HepG2 (cell line): ENCODE data around the gene FBXO24. TPM values are rescaled to one million over a fixed set of nuclear protein-coding genes. Genes with fewer than 3 reads are reported as not detected.

Experiments
- ATAC-seq: fragments of 200-7000 bp; cut with Tn5 transposase; 3 replicates; pipeline ENCODE4 v1.9.1; 2020; ENCODE audit warnings: mild to moderate bottlenecking, moderate library complexity
- BruUV-seq: library from RNA; stranded (reverse); fragments of 400-500 nt; replicated peaks from 2 replicates; lab custom pipeline; 2021; lab: Mats Ljungman, UMichigan
- CTCF ChIA-PET: fragments of 300-600 bp; formaldehyde crosslinking; extraction: SDS; loops from one replicate; lab custom pipeline; 2021; ENCODE audit warnings: low total read pairs, inconsistent platforms, low intra/inter-chr PET ratio; lab: Yijun Ruan, JAX
- POLR2A ChIA-PET: fragments of 350-600 bp; sonication (Branson Sonifier 250); formaldehyde crosslinking; loops from one replicate; lab custom pipeline; 2020; ENCODE audit warnings: antibody characterized with exemption, inconsistent platforms; lab: Yijun Ruan, JAX
- DNase-seq: peaks from one replicate; pipeline ENCODE4 v3.0.0-alpha.2; 2015; ENCODE audit warnings: low spot score
- FAIRE-seq: peaks from 3 replicates; lab custom pipeline; 2011; peaks lifted over from hg19 to GRCh38; lab: Jason Lieb, UNC
- H2AFZ ChIP-seq: one replicate; pipeline ENCODE4 v1.6.1; 2011; ENCODE audit warnings: low read length, inconsistent platforms
- H3K27ac ChIP-seq: fragments of 300-600 bp; 3 replicates; pipeline ENCODE4 v1.8.0; 2011; ENCODE audit warnings: mixed run types, mild to moderate bottlenecking, mixed read lengths, low read length, inconsistent platforms; ENCODE audit not compliant: insufficient read depth; ENCODE audit errors: extremely low read length
- H3K27me3 ChIP-seq, 2 experiments: fragments of 200-600 bp in 1 of 2; 2 replicates in 1 of 2; 3 replicates in 1 of 2; pipeline versions ENCODE4 v1.6.0 to v1.8.0; 2011; ENCODE audit warnings: low read length in 2 of 2, mild to moderate bottlenecking in 2 of 2, moderate library complexity in 2 of 2, inconsistent platforms in 1 of 2; ENCODE audit not compliant: insufficient read depth in 2 of 2, control insufficient read depth in 1 of 2
- H3K36me3 ChIP-seq, 2 experiments: fragments of 200-600 bp in 1 of 2; replicated peaks in 1 of 2; 2 replicates in 1 of 2; 3 replicates in 1 of 2; pipeline versions ENCODE4 v1.5.1 to v1.8.0; 2011; ENCODE audit warnings: low read length in 2 of 2, inconsistent platforms in 1 of 2; ENCODE audit not compliant: insufficient read depth in 2 of 2, control insufficient read depth in 1 of 2
- H3K4me1 ChIP-seq: 2 replicates; pipeline ENCODE4 v1.5.1; 2012; ENCODE audit warnings: low read length, inconsistent platforms; ENCODE audit not compliant: insufficient read depth
- H3K4me2 ChIP-seq: 2 replicates; pipeline ENCODE4 v1.6.0; 2011; ENCODE audit warnings: low read depth, low read length, inconsistent platforms
- H3K4me3 ChIP-seq, 3 experiments: fragments of 200-600 bp in 1 of 3; sonication (generic), shearing (Covaris generic) in 1 of 3; replicated peaks in 1 of 3; 2 replicates each; pipeline ENCODE4 v1.5.1; 2011 to 2016; ENCODE audit warnings: low read length in 3 of 3, inconsistent platforms in 2 of 3, low read depth in 2 of 3, mild to moderate bottlenecking in 2 of 3, control low read depth in 1 of 3, mixed read lengths in 1 of 3; ENCODE audit not compliant: insufficient read depth in 1 of 3
- H3K79me2 ChIP-seq: one replicate; pipeline ENCODE4 v1.6.1; 2011; ENCODE audit warnings: low read length, inconsistent platforms; ENCODE audit not compliant: insufficient read depth
- H3K9ac ChIP-seq: 2 replicates; pipeline ENCODE4 v1.6.0; 2011; ENCODE audit warnings: mild to moderate bottlenecking, low read depth, low read length, inconsistent platforms; ENCODE audit not compliant: insufficient read depth
- H3K9me3 ChIP-seq: 2 replicates; pipeline ENCODE4 v1.5.1; 2012; ENCODE audit warnings: mild to moderate bottlenecking, low read length
- H4K20me1 ChIP-seq: 2 replicates; pipeline ENCODE4 v1.6.0; 2011; ENCODE audit warnings: inconsistent platforms, mild to moderate bottlenecking, low read length, moderate library complexity; ENCODE audit not compliant: insufficient read depth
- CBX2 ChIP-seq, 2 experiments: fragments of 200-600 bp in 1 of 2; sonication (generic); formaldehyde crosslinking in 1 of 2; IDR thresholded peaks; 2 replicates each; pipeline versions ENCODE4 v1.7.0 to v1.8.1; 2018 to 2022; ENCODE audit warnings: low read depth in 2 of 2, low read length in 1 of 2, mild to moderate bottlenecking in 1 of 2, missing genetic modification reagents in 1 of 2
- NFRKB ChIP-seq: fragments of 450-650 bp; IDR thresholded peaks from 2 replicates; pipeline ENCODE4 v1.6.1; 2017
- NR2F6 ChIP-seq, 2 experiments: IDR thresholded peaks; 2 replicates each; pipeline ENCODE4 v1.6.1; 2016; ENCODE audit warnings: antibody characterized with exemption in 1 of 2, mild to moderate bottlenecking in 1 of 2
- PITX1 ChIP-seq: sonication (generic); formaldehyde crosslinking; IDR thresholded peaks from 2 replicates; pipeline ENCODE4 v1.5.1; 2020; ENCODE audit warnings: mild to moderate bottlenecking, missing genetic modification reagents
- PPARG ChIP-seq: conservative IDR thresholded peaks from 2 replicates; pipeline ENCODE4 v1.6.1; 2016; ENCODE audit warnings: missing biosample characterization, missing genetic modification reagents
- RORA ChIP-seq: sonication (generic); formaldehyde crosslinking; IDR thresholded peaks from 2 replicates; pipeline ENCODE4 v1.5.0; 2020; ENCODE audit warnings: mild to moderate bottlenecking, missing genetic modification reagents, moderate library complexity
- SETDB1 ChIP-seq: sonication (generic); formaldehyde crosslinking; IDR thresholded peaks from 2 replicates; pipeline ENCODE4 v1.5.1; 2020; ENCODE audit warnings: missing genetic modification reagents, mild to moderate bottlenecking, borderline replicate concordance
- SUZ12 ChIP-seq: fragments of 150-350 bp; IDR thresholded peaks from 2 replicates; pipeline ENCODE4 v1.6.1; 2014; ENCODE audit warnings: low read depth, low read length
- SYNCRIP ChIP-seq: fragments of 200-400 bp; formaldehyde crosslinking; IDR thresholded peaks from 2 replicates; pipeline ENCODE4 v1.6.1; 2018; ENCODE audit warnings: mild to moderate bottlenecking, low read depth, low read length; ENCODE audit not compliant: insufficient read depth
- ZBTB43 ChIP-seq: sonication (generic); formaldehyde crosslinking; conservative IDR thresholded peaks from 2 replicates; pipeline ENCODE4 v1.4.0; 2020; ENCODE audit warnings: missing genetic modification reagents
- ZEB1 ChIP-seq: IDR thresholded peaks from 2 replicates; pipeline ENCODE4 v1.6.1; 2012; ENCODE audit warnings: mild to moderate bottlenecking, low read depth, inconsistent platforms; ENCODE audit not compliant: insufficient replicate concordance
- ZMAT3 ChIP-seq: sonication (generic); formaldehyde crosslinking; conservative IDR thresholded peaks from 2 replicates; pipeline ENCODE4 v1.7.0; 2021; ENCODE audit warnings: missing genetic modification reagents
- ZNF281 ChIP-seq: sonication (generic); formaldehyde crosslinking; IDR thresholded peaks from 2 replicates; pipeline ENCODE4 v1.4.0; 2020; ENCODE audit warnings: missing genetic modification reagents, borderline replicate concordance
- ZNF746 ChIP-seq: sonication (generic); formaldehyde crosslinking; IDR thresholded peaks from 2 replicates; pipeline ENCODE4 v1.8.0; 2022; ENCODE audit warnings: mild to moderate bottlenecking, missing genetic modification reagents
- ZNF784 ChIP-seq: sonication (generic); formaldehyde crosslinking; IDR thresholded peaks from 2 replicates; pipeline ENCODE4 v1.5.1; 2020; ENCODE audit warnings: missing genetic modification reagents, mild to moderate bottlenecking, borderline replicate concordance
- ZNF800 ChIP-seq: sonication (generic); formaldehyde crosslinking; IDR thresholded peaks from 2 replicates; pipeline ENCODE4 v1.4.0; 2020; ENCODE audit warnings: missing genetic modification reagents
- WGBS: methylation state at CpG from one replicate; pipeline ENCODE4 v1.1.6; 2017; ENCODE audit warnings: low lambda C conversion rate; 5-methylcytosine and 5-hydroxymethylcytosine counted together
- in situ Hi-C: cut with HindIII; loops from 2 replicates; pipeline ENCODE4 v1.10.0; 2017; ENCODE audit warnings: low pct_unique_long_range_greater_than_20kb; ENCODE audit not compliant: extremely low pct_ligation_motif_present
- intact Hi-C: fragments of 100-400 bp; cut with micrococcal nuclease; formaldehyde crosslinking; loops from one replicate; pipeline ENCODE4 v1.10.0; 2022; ENCODE audit not compliant: unreplicated experiment
- polyA plus RNA-seq, 8 experiments: library from polyadenylated mRNA; depleted of rRNA in 3 of 8; stranded (reverse) in 7 of 8; unstranded in 1 of 8; fragments of >200 nt; fragmentation: Illumina TruSeq in 4 of 8; extraction: Trizol in 4 of 8; gene quantifications; 2 replicates each; pipeline versions ENCODE4 v1.2.1 to v1.2.3, GENCODE V29; 2011 to 2016; ENCODE audit warnings: low read depth in 4 of 8, missing spikeins in 1 of 8, mixed read lengths in 1 of 8; ENCODE audit not compliant: insufficient read depth in 1 of 8
- total RNA-seq, 5 experiments: library from RNA; depleted of rRNA; stranded (reverse); fragments of >200 nt; fragmentation: Illumina TruSeq; extraction: Trizol; gene quantifications; 2 replicates each; pipeline ENCODE4 v1.2.3, GENCODE V29; 2016; ENCODE audit warnings: low read depth in 1 of 5

The FBXO24 gene
- total and polyA plus RNA-seq, 2 of the 13 experiments (the other 11 are each of a cell fraction or from before 2014, with no cell fraction given), result 0.20 to 0.55 TPM

- DNase-seq, result peak; percentile 35
- in situ Hi-C loops (no loop called here), intact Hi-C loops (no loop called here)
- TF ChIP-seq NFRKB, result no peak
- TF ChIP-seq ZNF746, result no peak
- no peak for TF ChIP-seq ZNF800 (CRISPR knock-in tag)
- no peak for TF ChIP-seq SYNCRIP
- TF ChIP-seq PITX1, result 0 out of 2 replicates have a peak, but pooled peaks have one; percentile 36
- no peak for TF ChIP-seq SUZ12
- no peak for TF ChIP-seq SETDB1 (CRISPR knock-in tag)
- TF ChIP-seq RORA (CRISPR knock-in tag), result no peak
- TF ChIP-seq CBX2 (IDR thresholded peaks at IDR 0.05; ENCODE audit: low read depth, low read length), result no peak
- no peak for TF ChIP-seq CBX2 (CRISPR knock-in tag; IDR thresholded peaks at IDR 0.05; ENCODE audit: low read depth)
- no peak for TF ChIP-seq ZBTB43 (CRISPR knock-in tag)
- no peak for TF ChIP-seq ZEB1
- no peak for TF ChIP-seq ZMAT3 (CRISPR knock-in tag)
- TF ChIP-seq ZNF281 (CRISPR knock-in tag), result peak; percentile 36; the same call in 1 of the 2 replicates
- no peak for TF ChIP-seq NR2F6 (IDR thresholded peaks at IDR 0.05)
- no peak for TF ChIP-seq NR2F6 (CRISPR knock-in tag; IDR thresholded peaks at IDR 0.05)
- no peak for TF ChIP-seq ZNF784 (CRISPR knock-in tag)
- TF ChIP-seq PPARG, result no peak
These were observed 1.2 kb upstream of the FBXO24 start for GRCh38 chr7:100584683-100585510.

More at GRCh38 chr7:100584683-100585510, 1.2 kb upstream of the FBXO24 start:
- Histone ChIP-seq H3K9ac (peak overlapping the region; percentile 94), H3K79me2 (peaks cover 6% of the 10 kb centered on the region), H3K4me1 (peaks cover 42% of the 10 kb centered on the region), H3K4me2 (peak overlapping the region; percentile 94), H3K27ac (peak overlapping the region; percentile 81), H3K36me3 (peaks cover 8 to 18% of the 10 kb centered on the region in 2 experiments; a peak in 4 of 5 replicates), H2AFZ (no peak overlapping the region), H3K27me3 (no peaks in the 10 kb centered on the region; a peak in 1 of 5 replicates), H4K20me1 (peaks cover 8% of the 10 kb centered on the region; the same call in 1 of the 2 replicates), H3K9me3 (no peaks in the 10 kb centered on the region), H3K4me3 (peak overlapping the region; percentile 80 to 98 (median 86))
- 10% methylated on average over 14 of the region's 20 CpGs for WGBS
- FAIRE-seq (no peak), ATAC-seq (no peak)
- ChIA-PET POLR2A (interaction anchor here (0.7 to 4.1 kb wide), 15 partner anchors 10 to 268 kb away, joined by 3 to 73 read pairs (median 11); partner anchors contain the start of genes MEPCE, MOSPD3, PCOLCE and POP7), CTCF (no interaction called here)
- TSS peak; percentile 54 for BruUV-seq
